Measurements from ENCODE around the gene PPM1B. TPM values are rescaled to one million over a fixed set of nuclear protein-coding genes. Genes with fewer than 3 reads are reported as not detected.

PPM1B gene
- total RNA-seq, 1 donor from 2014 or later, result 56.2 TPM

- Histone ChIP-seq H3K27ac (replicated peaks) (peak overlapping the region; percentile 99), H3K27me3 (ENCODE audit: low read depth) (no peaks in the 10 kb centered on the region), H3K9me3 (replicated peaks) (peaks cover 7% of the 10 kb centered on the region), H3K4me1 (peaks cover 40% of the 10 kb centered on the region), H3K36me3 (no peaks in the 10 kb centered on the region), H3K4me3 (peak overlapping the region; percentile 72)
- intact Hi-C loops (cut with micrococcal nuclease), result no loop called here
- no peak for DNase-seq
- TF ChIP-seq CTCF (IDR thresholded peaks at IDR 0.05; ENCODE audit: borderline replicate concordance), result no peak
Measured at GRCh38 chr2:44167311-44167907, 1.3 kb upstream of the PPM1B start.

GRCh38 chr2:44167908-44168680 lies 581 bp upstream of the PPM1B start:
- Histone ChIP-seq H3K27ac (replicated peaks) (peak overlapping the region; percentile 99), H3K4me3 (peak overlapping the region; percentile 72), H3K9me3 (replicated peaks) (peaks cover 7% of the 10 kb centered on the region), H3K36me3 (no peaks in the 10 kb centered on the region), H3K27me3 (ENCODE audit: low read depth) (no peaks in the 10 kb centered on the region), H3K4me1 (peaks cover 43% of the 10 kb centered on the region)
- peak; percentile 98 for DNase-seq
- TF ChIP-seq CTCF (IDR thresholded peaks at IDR 0.05; ENCODE audit: borderline replicate concordance), result no peak
- intact Hi-C loops (cut with micrococcal nuclease), result no loop called here

GRCh38 chr2:44169155-44169898 lies 652 bp downstream of the PPM1B start:
- intact Hi-C loops (cut with micrococcal nuclease), result no loop called here
- H3K27me3 ChIP-seq (ENCODE audit: low read depth), result no peaks in the 10 kb centered on the region
- no peak for TF ChIP-seq CTCF (IDR thresholded peaks at IDR 0.05; ENCODE audit: borderline replicate concordance)
- peak; percentile 30 for DNase-seq
- no peaks in the 10 kb centered on the region for H3K36me3 ChIP-seq
- H3K27ac ChIP-seq (replicated peaks), result peak overlapping the region; percentile 94
- H3K9me3 ChIP-seq (replicated peaks), result peaks cover 7% of the 10 kb centered on the region
- H3K4me1 ChIP-seq, result peaks cover 49% of the 10 kb centered on the region
- H3K4me3 ChIP-seq, result peak overlapping the region; percentile 98

- intact Hi-C loops (cut with micrococcal nuclease), result no loop called here
- H3K27ac ChIP-seq (replicated peaks), result peak overlapping the region; percentile 94
- H3K27me3 ChIP-seq (ENCODE audit: low read depth), result no peaks in the 10 kb centered on the region
Measured at GRCh38 chr2:44170311-44170717, 1.6 kb downstream of the PPM1B start.

More at GRCh38 chr2:44170311-44170717, 1.6 kb downstream of the PPM1B start:
- no peak for DNase-seq
- Histone ChIP-seq H3K36me3 (no peaks in the 10 kb centered on the region), H3K9me3 (replicated peaks) (no peaks in the 10 kb centered on the region), H3K4me3 (peak overlapping the region; percentile 98), H3K4me1 (peaks cover 58% of the 10 kb centered on the region)
- no peak for TF ChIP-seq CTCF (IDR thresholded peaks at IDR 0.05; ENCODE audit: borderline replicate concordance)

Data from left ventricle myocardium inferior (tissue), 1 donor.